ENCODE results near the gene ADAMTS16. TPM values are rescaled to one million over a fixed set of nuclear protein-coding genes. Genes with fewer than 3 reads are reported as not detected.

ADAMTS16 gene
- total RNA-seq, 3 donors from 2014 or later: 0.10 to 0.35 (median 0.26) TPM

DNA sequence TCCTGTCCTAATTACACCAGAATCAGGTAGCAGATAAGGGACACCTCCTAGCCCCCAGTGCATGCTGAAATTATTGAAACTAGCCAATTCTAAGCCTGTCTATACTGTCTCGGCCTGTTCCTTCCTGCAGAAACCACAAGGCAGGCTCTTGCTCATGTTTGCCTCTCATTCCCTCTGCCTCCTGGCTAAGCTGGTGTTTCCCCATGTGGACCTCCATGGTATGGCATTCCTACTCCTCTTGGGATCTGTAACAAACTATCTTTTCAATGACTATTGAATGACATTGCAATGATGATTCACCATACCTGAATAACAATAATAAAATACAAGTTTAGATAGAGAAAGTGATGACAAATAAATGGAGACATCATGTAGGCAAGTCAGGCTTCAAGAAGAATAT is 35.6 kb upstream of the ADAMTS16 start:
- Histone ChIP-seq H3K36me3 (ENCODE audit: low read depth) (no peaks in the 10 kb centered on the region), H3K4me3 (no peak overlapping the region), H3K9me3 (no peaks in the 10 kb centered on the region), H3K4me1 (ENCODE audit: low read depth) (no peaks in the 10 kb centered on the region)
- intact Hi-C loops (cut with DNase I, micrococcal nuclease): no loop called here
- TF ChIP-seq, protein P1, sequence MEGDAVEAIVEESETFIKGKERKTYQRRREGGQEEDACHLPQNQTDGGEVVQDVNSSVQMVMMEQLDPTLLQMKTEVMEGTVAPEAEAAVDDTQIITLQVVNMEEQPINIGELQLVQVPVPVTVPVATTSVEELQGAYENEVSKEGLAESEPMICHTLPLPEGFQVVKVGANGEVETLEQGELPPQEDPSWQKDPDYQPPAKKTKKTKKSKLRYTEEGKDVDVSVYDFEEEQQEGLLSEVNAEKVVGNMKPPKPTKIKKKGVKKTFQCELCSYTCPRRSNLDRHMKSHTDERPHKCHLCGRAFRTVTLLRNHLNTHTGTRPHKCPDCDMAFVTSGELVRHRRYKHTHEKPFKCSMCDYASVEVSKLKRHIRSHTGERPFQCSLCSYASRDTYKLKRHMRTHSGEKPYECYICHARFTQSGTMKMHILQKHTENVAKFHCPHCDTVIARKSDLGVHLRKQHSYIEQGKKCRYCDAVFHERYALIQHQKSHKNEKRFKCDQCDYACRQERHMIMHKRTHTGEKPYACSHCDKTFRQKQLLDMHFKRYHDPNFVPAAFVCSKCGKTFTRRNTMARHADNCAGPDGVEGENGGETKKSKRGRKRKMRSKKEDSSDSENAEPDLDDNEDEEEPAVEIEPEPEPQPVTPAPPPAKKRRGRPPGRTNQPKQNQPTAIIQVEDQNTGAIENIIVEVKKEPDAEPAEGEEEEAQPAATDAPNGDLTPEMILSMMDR (IDR thresholded peaks at IDR 0.05): no peak
- DNase-seq (no peak), ATAC-seq (no peak)

DNA sequence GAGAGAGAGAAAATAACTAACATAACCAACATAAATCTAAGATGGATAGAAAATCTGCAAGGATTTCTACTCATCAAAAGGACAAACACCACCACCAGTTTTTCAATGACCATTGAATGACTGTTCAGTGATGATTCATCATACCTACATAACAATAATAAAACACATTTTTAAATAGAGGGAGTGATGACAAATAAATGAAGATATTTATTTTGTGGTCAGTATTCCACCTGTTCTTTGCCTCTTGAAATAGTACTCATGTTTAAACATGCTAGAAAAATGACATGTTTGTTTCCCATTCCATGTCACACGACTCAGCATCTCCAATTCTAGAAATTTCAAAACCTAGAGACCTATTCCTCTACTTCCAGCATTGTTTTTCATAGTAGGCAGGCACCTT is 34.6 kb upstream of the ADAMTS16 start:
- no peaks in the 10 kb centered on the region for H3K36me3 ChIP-seq (ENCODE audit: low read depth)
- DNase-seq (no peak), ATAC-seq (no peak)
- intact Hi-C loops (cut with DNase I, micrococcal nuclease): no loop called here
- no peaks in the 10 kb centered on the region for H3K4me1 ChIP-seq (ENCODE audit: low read depth)
- TF ChIP-seq, protein P1 (IDR thresholded peaks at IDR 0.05): no peak
- no peak overlapping the region for H3K4me3 ChIP-seq
- H3K9me3 ChIP-seq: no peaks in the 10 kb centered on the region

DNA sequence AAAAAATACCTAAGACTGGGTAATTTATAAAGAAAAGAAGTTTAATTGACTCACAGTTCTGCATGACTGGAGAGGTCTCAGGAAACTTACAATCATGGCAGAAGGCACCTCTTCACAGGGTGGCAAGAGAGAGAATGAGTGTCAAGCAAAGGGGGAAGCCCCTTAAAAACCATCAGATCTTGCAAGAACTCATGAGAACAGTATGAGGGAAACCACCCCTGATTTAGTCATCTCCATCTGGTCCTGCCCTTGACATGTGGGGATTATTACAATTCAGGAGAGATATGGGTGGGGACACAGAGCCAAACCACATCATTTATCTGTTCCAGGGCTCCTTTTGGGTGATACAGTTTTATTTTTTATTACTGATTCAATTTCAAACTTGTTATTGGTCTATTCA is 23.2 kb upstream of the ADAMTS16 start:
- no peak for DNase-seq
- intact Hi-C loops (cut with DNase I, micrococcal nuclease): no loop called here
- Histone ChIP-seq H3K36me3 (ENCODE audit: low read depth) (no peaks in the 10 kb centered on the region), H3K4me3 (no peak overlapping the region), H3K4me1 (ENCODE audit: low read depth) (no peaks in the 10 kb centered on the region), H3K9me3 (peaks cover 5% of the 10 kb centered on the region)
- TF ChIP-seq, protein P1 (IDR thresholded peaks at IDR 0.05): no peak
- no peak for ATAC-seq

DNA sequence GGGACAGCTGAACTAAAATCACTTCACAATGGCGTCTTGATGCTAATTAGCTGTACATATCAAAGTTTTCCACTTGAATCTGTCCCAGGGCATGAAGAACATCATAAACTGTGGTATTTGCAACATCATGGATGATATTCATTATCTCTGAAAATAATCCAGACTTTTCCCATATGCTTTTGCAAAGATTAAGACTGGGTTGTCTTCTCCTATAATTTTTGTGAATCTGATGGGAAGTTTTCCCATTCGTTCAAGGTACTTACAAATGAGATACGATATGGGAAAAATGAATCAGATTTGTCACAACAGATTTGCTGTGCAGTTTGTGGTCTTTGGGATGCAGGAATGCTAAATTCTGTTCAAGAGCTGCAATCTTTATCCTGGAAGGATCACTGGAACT is 17.4 kb upstream of the ADAMTS16 start:
- no peak for DNase-seq
- Histone ChIP-seq H3K4me3 (no peak overlapping the region), H3K9me3 (peaks cover 5% of the 10 kb centered on the region), H3K36me3 (ENCODE audit: low read depth) (no peaks in the 10 kb centered on the region), H3K4me1 (ENCODE audit: low read depth) (no peaks in the 10 kb centered on the region)
- intact Hi-C loops (cut with DNase I, micrococcal nuclease): no loop called here
- TF ChIP-seq, protein P1 (IDR thresholded peaks at IDR 0.05): no peak
- ATAC-seq: no peak

DNA sequence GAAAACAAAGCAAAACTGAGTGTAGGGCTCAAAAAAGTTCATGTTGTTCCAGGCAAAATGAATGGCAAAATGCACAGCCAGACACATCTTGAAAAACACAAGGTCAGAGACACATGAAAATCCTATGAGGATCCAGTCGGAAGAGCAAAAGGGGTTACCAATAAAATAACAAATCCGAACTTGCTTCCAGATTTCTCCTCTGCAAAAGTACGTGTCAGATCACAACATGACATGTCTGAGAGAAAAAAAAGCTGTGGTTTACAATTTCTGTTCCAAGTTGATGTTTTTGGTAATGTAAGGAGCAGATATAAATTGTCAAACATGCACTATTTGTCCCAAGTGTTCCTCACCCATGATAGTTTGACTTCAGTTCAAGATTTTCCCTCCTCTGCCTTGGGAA is 15.9 kb upstream of the ADAMTS16 start:
- H3K4me3 ChIP-seq: no peak overlapping the region
- intact Hi-C loops (cut with DNase I, micrococcal nuclease): no loop called here
- no peaks in the 10 kb centered on the region for H3K9me3 ChIP-seq
- no peak for ATAC-seq
- H3K36me3 ChIP-seq (ENCODE audit: low read depth): no peaks in the 10 kb centered on the region
- TF ChIP-seq, protein P1 (IDR thresholded peaks at IDR 0.05): no peak
- H3K4me1 ChIP-seq (ENCODE audit: low read depth): no peaks in the 10 kb centered on the region
- no peak for DNase-seq

DNA sequence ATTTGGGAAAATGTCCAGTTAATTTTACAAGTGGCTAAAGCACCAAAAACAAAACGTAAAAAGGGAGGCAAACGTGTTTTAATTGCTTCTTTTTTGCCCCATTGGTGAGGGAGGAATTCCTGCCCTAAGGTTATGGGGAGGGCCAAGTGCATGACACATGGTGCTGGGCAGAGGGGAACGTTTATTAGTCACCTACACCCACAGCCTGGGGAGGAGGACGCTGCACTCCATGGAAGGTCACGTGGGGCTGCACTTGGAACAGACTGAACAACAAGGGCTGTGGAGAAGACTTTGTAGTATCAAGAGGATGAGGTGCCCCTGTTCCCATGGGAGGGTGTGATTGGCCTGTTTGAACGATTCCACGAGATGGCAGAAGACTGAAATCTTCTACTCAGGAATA is 13.7 kb upstream of the ADAMTS16 start:
- DNase-seq (no peak), ATAC-seq (no peak)
- TF ChIP-seq, protein P1 (IDR thresholded peaks at IDR 0.05): no peak
- Histone ChIP-seq H3K36me3 (ENCODE audit: low read depth) (no peaks in the 10 kb centered on the region), H3K4me3 (no peak overlapping the region), H3K4me1 (ENCODE audit: low read depth) (no peaks in the 10 kb centered on the region), H3K9me3 (no peaks in the 10 kb centered on the region)
- intact Hi-C loops (cut with DNase I, micrococcal nuclease): no loop called here
